HuH-7.5 (cell line): ENCODE data around the gene RBM19.

Experiments used
- DNase-seq: peaks from one replicate; pipeline ENCODE4 v3.0.0; 2011; ENCODE audit warnings: low spot score

RBM19 gene

DNA sequence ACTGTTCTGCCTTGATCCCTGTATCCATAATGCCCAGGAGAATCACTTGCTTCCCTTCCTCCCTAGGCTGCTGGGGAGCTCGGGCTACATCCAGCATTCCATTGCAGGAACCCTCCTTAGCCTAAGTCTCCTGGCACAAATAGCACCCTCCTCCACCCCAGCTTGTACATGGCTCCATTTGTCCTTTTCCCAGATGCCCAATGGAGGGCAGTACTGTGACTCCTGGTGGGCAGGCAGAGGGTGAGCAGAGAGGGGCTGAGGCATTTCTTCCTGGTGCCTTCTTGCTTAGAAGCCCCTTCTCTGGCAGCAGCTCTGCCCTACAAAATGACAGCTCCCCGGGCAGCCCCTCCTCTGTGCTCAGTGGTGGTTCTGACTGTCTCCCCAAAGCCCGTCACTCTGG is 86.5 kb downstream of the RBM19 start:
- no peak for DNase-seq

DNA sequence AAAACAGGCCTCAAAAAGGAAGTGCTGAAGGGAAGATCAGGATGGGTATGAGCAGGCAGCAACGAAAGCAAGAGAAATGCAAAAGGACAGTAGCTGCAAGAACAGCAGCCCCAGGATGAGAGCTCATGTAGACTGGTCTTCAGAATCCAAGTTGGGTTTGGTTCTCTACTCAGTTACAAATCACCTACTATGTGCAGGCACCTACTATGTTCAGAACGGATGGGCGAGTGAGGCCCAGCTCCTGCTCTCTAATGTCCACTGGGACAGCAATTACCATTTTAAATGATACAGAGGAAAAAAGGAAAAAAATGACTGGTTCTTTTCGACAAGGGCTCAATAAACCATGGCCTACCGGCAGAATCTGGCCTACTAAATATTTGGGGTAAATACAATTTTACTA is 88.5 kb downstream of the RBM19 start:
- DNase-seq = no peak

DNA sequence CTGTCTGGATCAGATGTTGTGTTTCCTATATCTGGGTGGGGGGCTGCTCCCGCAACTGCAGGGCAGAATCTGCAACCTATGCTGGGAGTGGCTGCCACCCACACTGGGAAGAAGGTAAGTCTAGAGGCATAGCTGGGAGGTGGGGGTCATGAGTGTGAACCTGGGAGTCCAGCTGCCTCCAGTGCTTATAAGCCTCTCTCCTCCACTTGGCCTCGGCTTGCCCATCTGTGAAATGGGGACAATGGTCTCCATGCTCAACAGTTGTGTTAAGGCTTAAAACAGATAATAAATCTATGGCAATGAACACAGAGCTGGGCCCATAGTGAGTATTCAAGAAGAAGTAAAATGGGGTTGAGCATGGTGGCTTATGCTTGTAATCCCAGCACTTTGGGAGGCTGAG is 90.0 kb downstream of the RBM19 start:
- no peak for DNase-seq

DNA sequence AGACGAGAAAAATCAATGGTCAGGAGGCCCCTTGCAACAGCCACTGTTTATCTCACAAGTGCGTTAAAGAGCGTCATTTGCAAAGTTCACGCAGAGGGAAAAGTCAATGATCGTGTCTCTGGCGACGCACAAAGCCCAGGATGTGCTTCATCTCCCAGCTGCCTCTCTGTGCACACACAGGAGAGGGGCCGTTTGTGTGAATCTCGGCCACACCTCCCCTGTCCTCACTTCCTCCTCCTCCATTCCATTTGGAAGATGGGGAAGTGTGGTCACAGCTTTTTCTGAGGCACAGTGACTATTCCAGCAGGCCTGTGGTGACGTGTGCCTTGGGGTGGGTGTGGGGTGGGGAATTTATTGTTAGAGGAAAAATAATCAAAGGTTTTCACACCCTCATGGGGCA is 90.4 kb downstream of the RBM19 start:
- DNase-seq = no peak

DNA sequence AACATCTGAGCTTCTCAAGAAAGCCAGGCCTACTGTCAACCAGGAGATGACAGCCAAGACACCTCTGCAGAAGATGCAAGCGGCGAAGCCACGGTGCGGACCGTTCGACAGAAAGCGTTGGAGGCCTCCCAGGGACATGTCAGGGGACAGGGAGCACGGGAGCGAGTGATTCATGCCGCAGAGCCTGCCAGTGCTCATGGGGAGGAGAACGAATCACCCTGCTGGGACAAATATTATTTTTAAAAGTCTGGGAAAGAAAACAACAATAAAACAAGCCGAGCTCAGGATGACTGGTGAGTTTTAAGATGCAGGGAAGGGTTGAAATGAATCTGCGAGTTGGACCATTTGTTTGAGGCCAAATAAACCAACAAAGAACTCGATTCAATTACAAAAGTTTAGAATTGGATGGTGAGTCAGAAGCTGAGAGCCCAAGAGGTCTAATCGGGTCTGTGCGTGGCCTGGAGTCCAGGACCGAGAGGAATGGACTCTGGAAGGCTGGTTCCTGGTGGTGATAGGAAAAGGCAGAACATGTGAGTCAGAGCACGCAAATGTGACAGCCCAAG is 91.0 kb downstream of the RBM19 start:
- no peak for DNase-seq

DNA sequence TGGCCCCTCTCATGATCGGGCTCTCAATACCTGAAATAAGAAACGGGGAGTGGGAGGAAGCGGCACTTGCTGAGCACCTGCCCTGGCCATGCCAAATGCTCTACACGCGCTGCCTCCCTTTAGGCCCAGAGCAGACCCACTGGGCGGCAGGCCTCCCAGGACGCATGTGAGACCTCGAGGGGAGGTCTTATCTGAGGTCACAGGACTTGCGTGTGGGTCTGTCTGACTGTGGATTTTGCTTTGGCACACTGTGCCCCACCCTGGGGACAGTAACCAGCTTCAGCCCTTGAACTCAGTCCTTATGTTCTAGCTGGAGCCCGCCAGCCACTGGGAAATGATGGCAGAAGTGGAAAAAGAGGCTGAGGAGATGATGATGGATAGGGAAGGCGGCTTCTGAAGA is 91.8 kb downstream of the RBM19 start:
- DNase-seq = no peak

DNA sequence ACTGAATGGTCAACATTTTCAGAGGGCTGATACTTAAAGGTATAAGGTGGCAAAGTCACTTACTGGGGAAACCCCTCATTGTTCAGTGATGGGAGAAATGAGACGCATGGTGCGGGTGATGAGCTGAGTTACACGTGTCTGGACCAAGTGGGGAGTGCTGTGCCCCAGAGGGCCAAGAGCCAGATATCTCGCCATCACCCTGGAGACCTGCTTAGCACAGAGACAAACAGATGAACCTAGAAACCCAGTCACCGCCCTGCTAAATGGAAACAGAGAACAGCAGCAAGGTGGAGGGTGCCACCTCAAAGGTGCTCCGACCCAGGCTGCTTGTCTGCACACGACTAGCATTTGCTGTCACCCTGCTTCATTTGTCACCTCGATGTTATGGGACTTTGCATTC is 92.4 kb downstream of the RBM19 start:
- DNase-seq = no peak

DNA sequence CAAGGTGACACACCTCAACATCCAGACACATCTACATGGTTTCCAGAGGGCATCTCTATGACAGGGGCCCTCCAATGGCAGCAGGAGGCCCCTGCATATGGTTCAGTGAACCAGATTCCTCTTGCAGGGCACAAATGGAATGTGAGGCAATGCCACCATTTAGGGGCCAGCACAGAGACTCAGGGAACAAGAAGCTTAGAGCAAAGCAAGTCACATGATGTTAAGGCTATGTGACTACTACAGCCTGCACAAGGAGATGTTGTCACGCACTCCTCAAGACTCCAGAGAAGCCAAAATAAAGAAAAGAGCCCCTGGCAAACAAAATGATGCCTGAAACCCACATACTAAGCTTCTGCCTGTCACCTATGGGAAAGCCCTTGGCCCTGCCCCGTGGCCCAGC is 95.2 kb downstream of the RBM19 start:
- no peak for DNase-seq

DNA sequence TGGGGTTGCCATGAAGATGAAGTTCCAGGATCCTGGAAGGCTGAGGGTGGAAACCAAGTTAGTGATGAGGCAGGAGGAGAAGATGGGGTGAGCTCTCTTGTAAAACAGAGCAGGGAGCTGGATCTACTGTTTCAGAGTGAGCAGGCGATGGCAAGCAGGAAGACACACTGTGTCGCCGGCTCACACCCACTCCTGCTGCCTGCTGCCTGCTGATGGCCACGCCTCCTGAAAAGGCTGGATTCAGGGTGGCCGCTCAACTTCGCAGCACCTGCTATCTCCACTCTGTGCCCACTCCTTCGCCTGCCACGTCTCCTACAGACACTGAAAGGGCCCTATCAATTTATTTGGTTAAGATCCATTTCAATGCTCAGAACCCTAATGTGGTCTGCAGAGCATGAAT is 96.1 kb downstream of the RBM19 start:
- DNase-seq = no peak

DNA sequence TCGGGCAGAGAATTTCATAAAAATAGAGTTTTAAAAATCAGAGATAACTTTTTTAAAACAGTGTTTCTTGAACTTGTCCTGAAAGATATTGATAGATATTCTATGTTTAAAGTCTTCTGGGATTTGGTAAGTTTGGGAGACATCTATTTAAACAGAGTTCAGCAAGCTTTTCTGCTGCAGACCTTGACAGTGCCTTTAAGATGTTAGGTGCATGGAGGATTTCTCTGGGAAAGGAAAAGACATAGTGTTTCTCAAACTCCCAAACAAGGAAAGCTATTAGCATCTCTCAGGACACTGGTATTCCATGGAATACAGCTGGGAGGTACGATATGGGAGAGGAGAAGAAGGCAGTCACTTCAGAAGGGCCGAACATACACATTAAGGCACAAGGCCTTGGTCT is 97.8 kb downstream of the RBM19 start:
- DNase-seq = no peak

DNA sequence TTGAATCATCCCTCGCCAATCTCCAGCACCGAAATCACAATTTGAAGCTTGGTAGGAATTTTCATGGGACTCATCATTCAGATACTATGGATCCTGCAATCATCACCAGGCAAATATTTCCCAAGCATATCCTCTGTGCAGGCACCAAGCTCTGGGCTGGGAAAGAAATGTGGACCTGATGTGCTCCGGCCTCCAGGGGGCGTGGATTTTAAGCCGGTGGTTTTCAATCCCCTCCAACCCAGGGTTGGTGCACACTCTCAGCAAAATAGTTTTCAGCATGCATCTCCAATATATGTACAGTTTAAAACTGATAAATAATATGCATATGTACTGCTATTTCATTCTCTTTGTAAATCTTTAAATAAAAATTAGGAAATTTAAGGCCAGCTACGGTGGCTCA is 98.9 kb downstream of the RBM19 start:
- peak; percentile 68 for DNase-seq

DNA sequence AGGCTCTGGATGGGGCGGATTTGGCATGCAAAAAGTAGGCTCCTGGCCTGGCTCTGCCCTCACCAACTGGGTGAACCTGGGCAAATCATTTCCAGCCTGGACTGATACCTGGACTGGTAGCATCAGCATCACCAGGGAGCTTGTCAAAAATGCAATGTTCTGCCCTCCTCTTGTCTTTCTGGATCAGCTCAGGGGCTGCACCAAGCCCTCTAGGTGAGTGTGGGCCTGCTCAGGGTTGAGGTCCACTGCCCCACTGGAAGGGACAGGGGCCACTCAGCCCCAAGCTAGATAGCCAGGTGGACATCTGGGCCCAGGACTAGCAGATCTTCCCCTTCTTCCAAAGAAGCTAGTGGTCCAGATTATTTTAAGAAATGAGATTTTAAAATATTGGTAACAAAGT is 99.6 kb downstream of the RBM19 start:
- no peak for DNase-seq

DNA sequence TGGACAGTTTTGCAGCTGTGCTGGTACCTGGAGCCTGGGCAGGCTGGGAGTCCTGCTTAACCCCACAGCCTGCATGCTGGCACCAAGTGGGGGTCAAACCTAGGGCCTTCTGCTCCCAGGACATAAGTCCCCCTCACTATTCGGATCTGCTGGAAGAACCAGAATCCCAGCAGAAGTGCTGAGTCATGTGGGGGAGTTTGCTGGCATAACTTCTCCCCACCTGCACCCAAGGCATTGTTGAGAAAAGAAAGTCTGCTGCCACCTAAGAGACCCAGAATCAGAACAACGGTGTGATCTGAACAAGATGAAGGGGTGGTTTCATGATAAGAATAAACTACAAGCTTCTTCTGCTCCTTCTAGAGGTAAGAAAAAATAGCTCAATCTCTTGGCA is 102.7 kb downstream of the RBM19 start:
- DNase-seq = no peak

DNA sequence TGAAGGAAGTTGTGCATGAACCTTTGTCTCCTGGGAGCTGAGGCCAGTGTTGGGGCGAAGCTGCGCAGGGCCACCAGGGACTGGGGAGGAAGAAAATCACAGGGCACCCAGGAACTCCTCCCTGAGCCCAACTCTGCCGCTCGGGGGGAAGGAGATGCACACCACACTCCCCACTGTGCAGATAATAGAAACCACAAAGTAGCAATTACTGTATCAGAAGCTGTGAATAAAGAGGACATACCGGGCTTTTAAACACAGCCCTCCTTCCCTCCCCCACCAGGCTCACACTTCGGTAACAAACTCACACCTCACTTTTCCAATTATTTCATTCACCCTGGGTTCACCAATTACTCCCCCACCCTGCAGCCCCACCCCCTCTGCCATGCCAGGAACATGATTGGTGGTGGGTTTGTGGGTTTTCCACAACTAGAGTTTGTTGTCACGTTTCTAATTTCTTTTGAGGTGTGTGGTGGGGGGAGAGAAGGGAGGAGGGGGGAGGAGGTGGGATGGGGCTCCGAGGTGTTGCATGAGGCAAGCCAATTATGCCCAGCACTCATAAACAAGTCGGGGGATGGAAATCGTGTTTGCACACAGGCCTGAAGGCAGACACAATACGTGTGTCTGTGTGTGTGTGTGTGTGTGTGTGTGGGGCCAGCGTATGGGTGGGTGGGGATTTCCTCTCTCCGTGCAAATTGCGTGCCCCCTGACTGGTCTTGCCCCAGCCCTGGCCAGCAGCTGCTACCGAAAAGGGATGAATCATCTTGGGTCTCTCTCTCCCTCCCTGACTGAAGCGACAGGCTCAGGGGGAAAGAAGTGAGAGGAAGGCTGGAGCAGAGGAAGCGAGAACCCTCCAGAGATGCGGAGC is 103.3 kb downstream of the RBM19 start:
- DNase-seq = no peak

DNA sequence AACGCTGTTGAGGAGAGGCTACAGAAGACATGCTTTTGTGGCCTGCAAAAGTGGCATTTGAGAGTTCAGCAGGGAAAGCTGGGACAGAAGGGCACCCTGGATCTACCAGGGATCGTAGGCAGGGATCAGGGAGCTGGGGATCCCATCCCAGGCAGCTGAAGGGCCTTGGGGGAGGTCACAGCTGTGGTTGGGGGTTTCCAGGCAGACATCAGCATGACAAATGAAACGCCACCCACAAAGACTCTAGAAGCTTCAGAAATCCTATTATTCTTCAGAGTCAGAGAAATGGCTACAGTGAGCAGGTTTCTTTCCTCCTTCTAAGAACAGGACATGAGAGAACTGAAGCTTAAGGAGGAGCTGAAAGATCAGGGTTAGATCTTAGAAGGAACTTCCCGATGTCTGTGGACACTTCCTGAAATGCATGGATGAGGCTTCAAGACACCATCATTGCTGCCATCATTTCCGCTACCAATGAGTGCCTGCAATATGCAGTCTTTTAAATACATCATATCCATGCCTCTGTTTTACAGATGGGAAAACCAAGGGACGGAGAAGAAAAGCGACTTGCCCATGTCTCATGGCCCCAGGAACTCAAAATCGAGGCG is 104.3 kb downstream of the RBM19 start:
- DNase-seq = no peak

DNA sequence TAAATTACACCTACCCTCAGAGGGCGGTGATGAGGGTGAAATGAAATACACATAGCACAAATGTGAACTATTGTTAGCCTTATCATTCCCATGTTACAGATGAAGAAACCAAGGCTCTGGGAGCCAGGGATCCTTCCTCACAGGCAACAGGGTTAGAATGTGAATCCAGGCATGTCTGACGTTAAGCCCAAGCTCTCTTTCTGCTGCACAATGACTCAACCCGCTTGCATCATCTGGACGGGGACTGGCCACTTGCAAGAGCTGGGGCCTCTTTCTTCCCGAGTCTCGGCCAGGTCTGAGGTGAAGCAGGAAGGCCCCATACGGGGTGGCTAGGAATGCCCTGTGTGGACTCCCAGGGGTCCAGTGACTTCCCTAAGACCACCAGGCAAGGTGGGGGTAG is 105.2 kb downstream of the RBM19 start:
- DNase-seq = peak; percentile 42

DNA sequence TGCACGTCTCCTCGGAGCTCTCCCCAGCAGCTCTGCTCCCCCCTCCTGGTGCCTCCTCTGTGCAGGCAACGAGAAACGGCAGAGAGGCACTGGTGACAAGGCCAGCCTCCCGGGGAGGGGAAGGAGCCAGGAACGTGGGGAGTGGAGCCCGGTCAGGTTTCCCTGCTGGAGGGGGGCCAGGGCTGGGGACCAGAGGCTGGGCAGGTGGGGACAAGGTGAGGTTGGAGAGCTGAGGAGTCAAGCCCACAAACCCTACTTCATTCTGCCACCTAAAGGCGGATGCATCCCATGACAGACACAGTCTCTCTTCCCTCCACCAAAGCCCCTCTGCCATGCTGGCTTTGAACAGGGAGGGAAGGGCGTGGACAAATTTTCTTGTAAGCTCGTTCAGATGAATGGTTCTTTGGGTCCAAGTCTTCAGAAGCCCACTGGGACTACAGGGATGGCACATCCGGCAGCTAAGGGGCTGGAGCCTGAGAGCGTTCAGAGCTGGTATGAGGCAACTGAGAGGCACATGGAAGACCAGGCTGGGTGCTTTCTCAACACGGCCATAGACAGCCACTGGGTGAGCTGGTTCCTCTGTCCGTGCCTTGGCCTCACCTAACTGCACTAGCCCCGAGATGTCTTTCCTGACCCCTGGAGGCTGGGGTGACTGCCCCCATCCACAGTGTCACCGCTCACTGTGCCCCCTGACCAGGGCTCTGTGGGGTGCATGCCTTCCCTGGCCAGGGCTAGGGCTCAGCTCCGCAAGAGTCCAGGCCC is 105.9 kb downstream of the RBM19 start:
- no peak for DNase-seq

DNA sequence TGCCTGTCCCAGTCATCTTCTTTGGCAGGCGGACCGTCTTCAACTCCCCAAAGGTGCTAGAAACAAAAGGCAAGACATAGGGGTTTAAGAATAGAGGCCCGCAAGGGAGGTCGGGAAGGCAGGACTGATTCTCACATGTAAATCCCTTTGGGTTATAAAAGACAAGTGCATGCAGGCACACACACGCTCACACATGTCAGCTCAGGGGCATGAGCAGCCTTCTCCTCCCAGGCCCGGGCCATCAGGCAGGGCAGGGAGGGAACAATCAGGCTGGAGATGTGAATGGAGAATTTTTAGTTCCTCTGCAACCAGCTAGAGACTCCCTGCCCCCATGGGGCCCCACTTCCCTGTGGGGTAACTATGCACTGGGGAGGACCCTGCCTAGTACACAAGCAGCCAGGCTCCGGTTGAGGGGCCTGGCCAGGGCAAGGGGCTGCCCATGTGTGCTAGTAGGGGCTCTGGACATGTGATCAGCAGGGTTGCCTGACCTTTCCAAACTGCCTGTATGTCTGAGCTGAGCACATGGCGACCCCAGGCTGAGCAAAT is 107.2 kb downstream of the RBM19 start:
- no peak for DNase-seq

DNA sequence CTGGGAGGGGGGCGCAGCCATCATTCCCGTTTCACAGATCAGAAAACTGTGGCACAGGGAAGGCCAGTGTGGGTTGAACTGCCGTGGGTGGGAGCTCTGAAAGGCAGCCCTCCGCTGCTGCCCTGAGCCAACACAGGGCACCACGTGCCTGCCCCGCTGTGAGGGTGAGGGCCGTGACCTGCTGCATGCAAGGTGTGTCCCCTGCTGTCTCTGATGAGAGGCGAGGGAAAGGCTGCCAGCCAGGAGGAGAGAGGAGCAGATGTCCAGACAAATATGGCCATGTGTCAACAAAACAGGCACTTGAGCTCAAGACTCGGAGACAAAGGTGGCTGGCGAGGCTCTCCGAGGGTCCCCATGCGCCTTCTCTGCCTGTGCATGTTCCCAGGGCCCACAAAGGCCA is 108.8 kb downstream of the RBM19 start:
- DNase-seq = no peak

DNA sequence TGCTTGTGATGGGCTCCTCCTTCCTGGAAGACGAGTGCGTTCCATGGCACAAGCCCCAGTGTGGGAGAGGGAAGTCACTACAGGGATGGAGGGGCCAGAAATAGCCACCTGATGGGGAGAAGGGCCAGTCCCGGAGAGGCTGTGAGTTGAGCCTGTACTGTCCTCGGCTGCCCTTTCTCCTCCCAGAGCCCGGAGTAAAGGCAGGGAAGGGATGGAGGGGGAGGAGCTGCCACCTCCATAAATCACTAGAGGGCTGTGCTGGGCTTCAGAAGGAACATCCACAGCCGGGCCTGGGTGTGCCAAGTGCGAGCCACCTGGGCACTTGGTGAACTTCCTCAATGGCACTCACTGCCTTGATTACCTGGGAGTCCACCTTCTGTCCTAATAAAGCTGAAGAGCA is 110.1 kb downstream of the RBM19 start:
- DNase-seq = no peak

DNA sequence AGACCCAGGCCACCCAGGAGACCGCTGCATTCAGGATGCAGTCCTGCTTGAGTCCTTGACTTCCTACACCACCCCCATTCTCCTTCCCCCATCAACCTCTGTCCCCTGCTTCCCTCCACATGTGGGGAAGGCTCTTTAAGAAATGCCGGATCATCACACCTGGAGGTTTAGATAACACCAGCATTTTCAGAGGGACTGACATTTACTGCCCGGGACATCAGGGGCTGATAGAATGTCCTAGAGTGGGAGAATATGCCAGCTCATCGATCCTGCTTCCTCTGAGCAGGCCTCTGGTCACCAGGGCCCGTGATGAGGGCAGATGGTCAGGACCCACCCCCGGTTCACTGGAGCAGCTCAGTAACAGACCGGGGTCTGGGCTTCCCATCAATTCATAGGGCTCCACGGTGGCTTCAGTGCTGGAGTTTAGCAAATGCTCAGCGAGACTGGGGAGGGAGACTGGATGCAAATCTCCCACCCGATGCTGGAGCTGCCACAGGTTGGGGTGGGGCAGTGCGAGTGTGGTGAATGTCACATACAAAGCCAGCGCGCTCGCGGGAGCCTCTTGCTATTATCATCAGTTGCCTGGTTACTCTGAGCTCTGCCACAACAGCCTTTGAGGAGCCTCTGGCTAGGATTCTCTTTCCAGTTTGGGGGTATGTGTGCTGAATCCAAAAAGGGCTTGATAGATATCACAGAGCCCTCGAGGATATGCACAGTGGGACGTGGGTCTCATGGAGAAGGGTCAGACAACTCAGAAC is 111.6 kb downstream of the RBM19 start:
- DNase-seq = no peak

DNA sequence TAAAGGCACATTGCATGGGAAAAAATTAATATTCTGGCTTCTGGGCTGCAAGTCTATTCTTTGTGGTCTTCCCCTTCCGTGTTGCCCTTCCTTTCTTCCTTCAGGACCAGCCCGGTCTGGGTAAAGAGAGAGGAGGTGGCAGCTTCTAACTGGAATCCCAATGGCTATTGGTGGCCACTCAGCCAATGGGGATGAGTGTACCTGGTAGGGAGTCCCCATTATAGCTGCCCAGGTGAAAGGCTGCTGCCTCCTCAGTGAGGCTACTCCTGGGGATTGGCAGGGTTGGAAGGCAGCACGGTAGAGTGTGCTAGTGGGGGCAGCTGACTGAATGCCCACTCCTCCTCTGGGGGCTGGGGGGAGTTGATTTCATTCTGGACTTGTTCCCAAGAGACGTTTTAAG is 112.6 kb downstream of the RBM19 start:
- no peak for DNase-seq
